Dermis microvascular lymphatic vessel endothelial cell (primary cell): Measurements from ENCODE around the gene CCDC174. TPM values are rescaled to one million over a fixed set of nuclear protein-coding genes. Genes with fewer than 3 reads are reported as not detected.
A peak's percentile ranks its signal among the peaks of the same experiment; 100 is the strongest.

Source experiments
- DNase-seq, 2 donors: peaks; one replicate each; pipeline versions ENCODE4 v3.0.0 to v3.0.0-alpha.2; 2010; ENCODE audit warnings: low read depth in 2 of 2
- total RNA-seq: library from RNA; depleted of rRNA; stranded (reverse); fragments of >200 nt; gene quantifications from 2 replicates; pipeline ENCODE4 v1.2.1, GENCODE V29; 2014

The CCDC174 gene
- total RNA-seq, 1 donor from 2014 or later, result 4.7 TPM

DNA sequence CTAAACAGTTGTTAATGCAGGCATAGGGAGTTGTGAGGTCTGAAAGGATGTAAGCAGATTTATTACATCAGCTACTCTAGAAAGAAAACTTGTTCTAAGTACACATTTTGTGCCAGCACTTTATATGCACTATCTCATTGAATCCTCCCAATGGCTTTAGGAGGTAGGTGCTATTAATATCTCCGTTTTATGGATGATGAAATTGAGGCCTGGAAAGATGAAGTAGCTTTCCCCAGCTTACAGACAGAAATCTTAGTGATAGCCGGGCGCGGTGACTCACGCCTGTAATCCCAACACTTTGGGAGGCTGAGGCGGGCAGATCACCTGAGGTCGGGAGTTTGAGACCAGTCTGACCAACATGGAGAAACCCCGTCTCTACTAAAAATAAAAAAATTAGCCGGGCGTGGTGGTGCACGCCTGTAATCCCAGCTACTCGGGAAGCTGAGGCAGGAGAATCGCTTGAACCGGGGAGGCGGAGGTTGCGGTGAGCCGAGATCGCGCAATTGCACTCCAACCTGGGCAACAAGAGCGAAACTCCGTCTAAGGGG is 872 bp downstream of the CCDC174 start:
- DNase-seq, result peak in 1 of 2 donors; percentile 9

DNA sequence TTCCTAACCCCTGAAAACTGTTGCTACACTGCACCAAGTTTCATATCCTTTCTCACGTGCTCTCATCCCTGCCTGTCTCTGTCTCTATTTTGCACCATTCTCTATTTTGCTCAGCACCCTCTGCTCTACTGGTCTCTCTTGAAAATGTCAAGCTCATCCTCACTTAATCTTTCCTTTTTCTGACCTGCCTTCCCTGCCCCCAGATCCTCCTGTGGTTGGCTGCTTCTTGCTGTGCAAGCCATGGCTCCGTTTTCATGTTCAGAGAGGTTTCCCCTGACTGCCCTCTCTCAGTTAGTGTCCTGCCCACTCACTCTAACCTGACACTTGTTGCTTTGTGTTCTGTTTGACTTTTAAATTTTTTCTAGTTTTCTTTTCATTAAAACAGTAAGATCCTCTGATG is 6.0 kb downstream of the CCDC174 start:
- no peak for DNase-seq

- DNase-seq, result no peak
These were observed 7.4 kb downstream of the CCDC174 start for GRCh38 chr3:14658978-14659377.

DNA sequence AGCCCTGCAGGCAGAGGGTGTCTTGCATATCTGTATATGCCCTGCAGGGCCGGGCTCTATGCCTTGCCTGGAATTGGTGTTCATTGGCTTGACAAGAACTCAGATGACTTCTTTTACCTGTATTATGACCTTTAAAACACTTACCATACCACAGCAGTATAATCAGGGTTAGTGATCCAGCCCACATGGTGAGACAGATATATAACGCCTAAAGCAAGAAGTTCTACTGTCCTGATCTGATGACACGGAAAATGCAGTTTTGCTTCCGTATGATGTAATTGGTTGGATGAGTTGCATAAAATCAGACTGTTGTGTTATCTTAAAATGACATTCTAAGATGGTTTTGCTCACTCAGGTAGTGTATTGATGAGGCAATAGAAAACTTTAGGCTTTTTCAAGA is 9.4 kb downstream of the CCDC174 start:
- DNase-seq, result no peak

GRCh38 chr3:14663396-14664135 is 12.0 kb downstream of the CCDC174 start:
- DNase-seq, result no peak

DNA sequence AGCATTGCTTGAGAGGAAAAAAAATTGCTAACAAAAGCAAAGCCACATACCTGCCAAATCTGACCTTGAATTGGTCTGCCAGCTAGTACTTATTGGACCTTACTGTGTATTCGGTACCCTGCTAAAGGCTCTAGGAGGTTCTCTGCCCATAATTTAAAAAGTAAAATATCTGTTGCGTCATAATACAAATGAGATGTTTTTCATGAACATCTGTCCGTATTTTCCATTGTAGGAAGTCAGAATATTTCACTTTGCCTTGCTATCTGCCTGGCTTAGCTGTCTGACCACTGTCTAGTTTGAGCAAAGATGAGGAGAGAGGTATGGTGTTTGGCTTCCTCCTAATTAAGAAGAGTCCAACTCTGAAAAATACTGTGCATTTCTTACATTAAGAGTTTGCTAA is 12.6 kb downstream of the CCDC174 start:
- DNase-seq, result no peak

- DNase-seq, result no peak
These were observed 21.0 kb downstream of the CCDC174 start for GRCh38 chr3:14672588-14672987.

DNA sequence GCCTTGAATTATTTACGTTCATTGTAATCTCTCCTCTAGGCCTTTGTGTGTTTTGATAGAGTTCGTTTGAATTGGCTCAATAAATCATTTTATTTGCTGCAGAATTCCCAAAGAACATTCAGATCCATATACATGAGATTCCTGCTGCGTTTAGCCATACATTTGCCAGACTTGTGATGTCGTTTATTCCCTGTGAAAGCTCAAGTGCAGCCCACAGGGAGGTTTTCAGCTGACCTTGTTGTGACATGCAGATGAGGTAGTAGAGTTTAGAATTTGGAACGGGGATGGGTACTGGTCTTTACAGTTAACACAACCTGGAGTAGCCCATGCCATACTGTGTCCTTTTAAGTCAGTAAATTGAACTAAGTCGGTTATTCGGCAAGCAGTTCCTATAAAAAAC is 23.3 kb downstream of the CCDC174 start, which contains the start of gene C3orf20:
Gene C3orf20 (plus strand): TSS at position 301 of the 400 bp plus-strand sequence. CDS start 7,573 bp downstream, outside the sequence.
- DNase-seq, result no peak

DNA sequence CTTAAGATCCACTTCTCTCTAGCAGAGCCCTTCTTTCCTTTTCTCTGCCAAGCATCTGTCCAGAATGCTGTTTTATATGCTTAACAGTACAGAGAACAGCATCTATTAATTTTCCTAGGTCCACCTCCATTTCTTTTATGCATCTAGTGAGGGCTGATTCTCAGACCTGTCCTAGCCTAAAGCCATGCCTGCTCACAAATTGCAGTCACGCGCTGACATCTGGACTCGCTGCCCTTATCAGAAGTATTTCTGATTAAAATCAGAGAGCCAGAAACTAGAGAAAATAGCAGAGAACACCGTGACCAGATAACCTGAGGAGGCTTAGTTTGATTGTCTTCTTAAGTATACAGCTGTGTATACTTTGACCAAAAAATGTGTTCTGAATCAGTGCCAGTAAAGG is 25.3 kb downstream of the CCDC174 start:
- no peak for DNase-seq

DNA sequence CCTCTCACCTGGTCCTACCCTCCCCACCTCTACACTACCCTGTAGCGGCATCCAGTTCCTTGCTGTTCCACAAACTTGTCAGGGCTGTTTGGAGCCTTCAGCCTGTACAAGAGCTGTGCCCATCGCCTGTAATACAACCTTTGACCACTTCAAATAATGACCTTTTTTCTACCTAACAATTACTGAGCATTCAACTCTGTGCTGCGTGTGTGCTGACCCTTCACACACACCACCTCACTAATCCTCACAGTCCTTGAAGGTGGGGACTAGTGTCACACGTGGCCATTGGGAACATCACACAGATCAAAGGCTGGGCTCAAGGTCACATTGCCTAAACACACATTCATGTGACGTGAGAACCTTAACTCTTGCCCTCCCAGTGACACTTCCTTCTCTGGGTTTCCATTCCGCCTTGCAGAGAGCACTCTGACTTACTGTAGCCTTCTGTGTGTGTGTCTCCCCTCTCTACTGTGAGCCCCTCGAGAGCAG is 26.5 kb downstream of the CCDC174 start:
- no peak for DNase-seq

DNA sequence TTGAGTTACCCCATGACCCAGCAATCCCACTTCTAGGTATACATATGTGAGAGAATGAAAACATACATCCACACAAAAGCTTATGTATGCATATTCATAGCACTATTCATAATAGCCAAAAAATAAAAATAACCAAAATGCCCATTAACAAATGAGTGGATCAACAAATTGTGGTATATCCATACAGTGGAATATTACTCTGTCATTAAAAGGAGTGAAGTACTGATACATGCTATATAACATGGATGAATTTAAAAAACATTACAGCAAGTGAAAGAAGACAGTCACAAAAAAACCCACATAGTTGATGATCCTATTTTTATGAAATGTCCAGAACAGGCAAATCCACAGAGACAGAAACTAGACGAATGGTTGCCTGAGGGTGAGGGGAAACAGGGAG is 28.6 kb downstream of the CCDC174 start:
- no peak for DNase-seq

DNA sequence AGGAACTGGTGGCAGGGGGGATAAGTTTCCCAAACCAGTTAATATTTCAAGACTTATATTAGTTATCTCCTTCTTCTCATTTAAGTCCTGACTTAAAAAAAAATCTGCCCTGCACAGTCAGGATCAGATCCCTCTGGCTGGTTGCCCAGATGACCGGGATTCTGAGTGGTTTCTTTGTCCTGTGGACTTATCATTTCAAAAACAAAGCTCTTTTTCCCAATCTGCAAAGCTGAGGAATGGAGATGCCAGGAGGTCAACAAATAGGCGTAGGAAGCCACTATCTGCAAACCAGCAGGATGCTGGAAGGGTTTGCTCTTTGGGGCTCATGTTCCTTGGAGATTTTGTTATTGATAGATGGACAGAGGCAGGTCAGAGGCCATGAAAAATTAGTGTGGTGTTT is 29.2 kb downstream of the CCDC174 start:
- peak in 1 of 2 donors; percentile 16 for DNase-seq

DNA sequence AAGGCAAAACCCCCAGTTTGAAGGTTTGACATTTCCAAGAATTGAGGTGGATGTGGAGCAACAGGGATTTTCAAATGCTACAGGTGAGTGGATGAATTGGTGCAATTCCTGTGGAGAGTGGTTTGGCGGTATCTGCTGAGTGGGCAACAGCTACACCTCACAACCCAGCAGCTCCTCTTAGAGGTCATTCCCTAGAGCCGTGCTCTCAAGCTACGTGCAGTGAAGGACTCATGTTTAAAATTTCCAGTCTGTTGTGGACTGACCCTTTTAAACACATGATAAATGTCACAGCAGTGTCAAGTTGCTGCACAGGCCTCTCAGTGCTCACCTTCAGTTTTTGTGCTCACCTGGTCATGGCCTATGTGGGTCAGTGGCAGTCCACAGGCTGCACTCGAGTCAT is 32.9 kb downstream of the CCDC174 start:
- no peak for DNase-seq

DNA sequence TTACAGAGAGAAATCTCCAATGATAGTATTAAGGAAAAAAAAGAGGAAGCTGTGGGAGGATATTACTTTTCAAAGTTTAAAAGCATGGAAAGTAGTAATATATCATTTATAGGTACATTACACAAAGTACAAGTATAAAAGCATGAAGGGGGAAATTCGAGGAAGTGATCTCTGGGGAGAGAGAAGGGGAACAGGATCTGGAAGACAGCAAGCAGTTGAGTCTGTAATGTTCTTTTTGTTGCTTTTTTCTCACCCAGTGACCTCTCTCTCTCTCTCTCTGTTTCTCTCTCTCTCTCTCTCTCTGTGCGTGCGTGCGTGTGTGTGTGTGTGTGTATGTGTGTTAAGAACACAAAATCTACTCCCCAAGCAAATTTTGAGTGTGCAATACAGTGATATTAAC is 33.6 kb downstream of the CCDC174 start:
- DNase-seq, result no peak

- no peak for DNase-seq
These were observed 35.8 kb downstream of the CCDC174 start for GRCh38 chr3:14687360-14687759.

GRCh38 chr3:14688525-14688924 is 37.0 kb downstream of the CCDC174 start:
- DNase-seq, result no peak

- no peak for DNase-seq
These were observed 37.9 kb downstream of the CCDC174 start for GRCh38 chr3:14689247-14689980.

GRCh38 chr3:14691239-14691638 is 39.7 kb downstream of the CCDC174 start:
- no peak for DNase-seq

DNA sequence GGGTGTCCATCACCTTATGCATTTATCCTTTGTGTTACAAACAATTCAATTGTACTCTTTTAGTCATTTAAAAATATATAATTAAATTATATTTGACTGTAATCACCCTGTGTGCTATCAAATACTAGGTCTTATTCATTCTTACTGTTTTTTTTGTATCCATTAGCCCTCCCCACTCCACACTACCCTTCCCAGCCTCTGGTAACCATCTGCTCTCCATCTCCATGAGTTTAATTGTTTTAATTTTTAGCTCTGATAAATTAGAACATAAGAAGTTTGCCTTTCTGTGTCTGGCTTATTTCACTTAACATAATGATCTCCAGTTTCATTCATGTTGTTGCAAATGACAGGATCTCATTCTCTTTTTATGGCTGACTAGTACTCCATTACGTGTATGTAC is 40.2 kb downstream of the CCDC174 start:
- no peak for DNase-seq

- no peak for DNase-seq
These were observed 47.2 kb downstream of the CCDC174 start for GRCh38 chr3:14698601-14699244.

GRCh38 chr3:14699643-14700042 is 48.1 kb downstream of the CCDC174 start:
- no peak for DNase-seq

DNA sequence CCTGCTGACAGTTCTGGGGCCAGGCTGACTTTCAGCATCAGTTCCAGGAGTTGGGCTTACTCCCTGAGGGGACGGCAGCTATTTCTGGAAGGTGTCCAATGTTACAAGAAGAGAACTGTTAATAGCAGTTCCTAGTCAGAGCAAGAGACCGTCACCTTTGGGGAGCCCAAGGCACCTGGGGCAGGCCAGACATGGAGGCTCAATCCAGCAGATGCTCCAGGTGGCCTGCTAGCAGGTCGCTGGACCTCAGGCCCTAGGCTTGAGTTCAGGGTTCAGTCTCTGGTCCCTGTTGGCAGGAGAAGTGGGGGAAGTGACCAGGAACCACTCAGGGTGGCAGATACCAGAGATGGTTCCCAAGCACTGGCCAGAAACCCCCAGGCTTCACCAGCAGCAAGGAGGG is 49.3 kb downstream of the CCDC174 start:
- no peak for DNase-seq
